GM12875 (cell line): ENCODE measurements around the gene PACRG.

Experiments
- H3K4me3 ChIP-seq: one replicate; pipeline ENCODE4 v1.5.1; 2011; ENCODE audit warnings: low read depth, low read length, control low read depth
- TF ChIP-seq, protein P1 (sequence below): IDR thresholded peaks from 2 replicates; pipeline ENCODE4 v1.5.1; 2011; ENCODE audit warnings: low read depth, mild to moderate bottlenecking, control low read depth, inconsistent platforms, low read length, moderate library complexity, borderline replicate concordance; ENCODE audit not compliant: insufficient read depth

PACRG gene

DNA sequence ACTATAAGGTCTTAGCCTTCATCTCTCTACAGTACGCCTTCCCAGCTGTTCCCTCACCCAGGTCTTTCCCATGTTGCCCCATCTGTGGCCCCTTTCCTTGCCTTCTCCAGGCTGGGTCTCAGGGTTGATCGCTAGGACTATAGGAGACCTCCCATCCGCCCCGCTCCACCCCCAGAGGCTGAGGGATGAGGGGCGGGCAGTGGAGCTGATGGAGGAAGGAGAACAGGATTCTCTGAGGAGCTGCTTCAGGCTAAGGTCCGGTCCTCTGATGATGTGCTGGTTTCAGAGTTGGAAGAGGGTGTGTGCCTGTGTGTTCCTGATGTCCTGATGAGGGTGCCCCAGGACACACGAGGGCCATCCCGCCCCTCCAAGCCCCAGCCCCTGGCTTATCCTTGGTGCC is 531.9 kb downstream of the PACRG start:
- H3K4me3 ChIP-seq: no peak overlapping the region
- TF ChIP-seq, protein P1, sequence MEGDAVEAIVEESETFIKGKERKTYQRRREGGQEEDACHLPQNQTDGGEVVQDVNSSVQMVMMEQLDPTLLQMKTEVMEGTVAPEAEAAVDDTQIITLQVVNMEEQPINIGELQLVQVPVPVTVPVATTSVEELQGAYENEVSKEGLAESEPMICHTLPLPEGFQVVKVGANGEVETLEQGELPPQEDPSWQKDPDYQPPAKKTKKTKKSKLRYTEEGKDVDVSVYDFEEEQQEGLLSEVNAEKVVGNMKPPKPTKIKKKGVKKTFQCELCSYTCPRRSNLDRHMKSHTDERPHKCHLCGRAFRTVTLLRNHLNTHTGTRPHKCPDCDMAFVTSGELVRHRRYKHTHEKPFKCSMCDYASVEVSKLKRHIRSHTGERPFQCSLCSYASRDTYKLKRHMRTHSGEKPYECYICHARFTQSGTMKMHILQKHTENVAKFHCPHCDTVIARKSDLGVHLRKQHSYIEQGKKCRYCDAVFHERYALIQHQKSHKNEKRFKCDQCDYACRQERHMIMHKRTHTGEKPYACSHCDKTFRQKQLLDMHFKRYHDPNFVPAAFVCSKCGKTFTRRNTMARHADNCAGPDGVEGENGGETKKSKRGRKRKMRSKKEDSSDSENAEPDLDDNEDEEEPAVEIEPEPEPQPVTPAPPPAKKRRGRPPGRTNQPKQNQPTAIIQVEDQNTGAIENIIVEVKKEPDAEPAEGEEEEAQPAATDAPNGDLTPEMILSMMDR: no peak

DNA sequence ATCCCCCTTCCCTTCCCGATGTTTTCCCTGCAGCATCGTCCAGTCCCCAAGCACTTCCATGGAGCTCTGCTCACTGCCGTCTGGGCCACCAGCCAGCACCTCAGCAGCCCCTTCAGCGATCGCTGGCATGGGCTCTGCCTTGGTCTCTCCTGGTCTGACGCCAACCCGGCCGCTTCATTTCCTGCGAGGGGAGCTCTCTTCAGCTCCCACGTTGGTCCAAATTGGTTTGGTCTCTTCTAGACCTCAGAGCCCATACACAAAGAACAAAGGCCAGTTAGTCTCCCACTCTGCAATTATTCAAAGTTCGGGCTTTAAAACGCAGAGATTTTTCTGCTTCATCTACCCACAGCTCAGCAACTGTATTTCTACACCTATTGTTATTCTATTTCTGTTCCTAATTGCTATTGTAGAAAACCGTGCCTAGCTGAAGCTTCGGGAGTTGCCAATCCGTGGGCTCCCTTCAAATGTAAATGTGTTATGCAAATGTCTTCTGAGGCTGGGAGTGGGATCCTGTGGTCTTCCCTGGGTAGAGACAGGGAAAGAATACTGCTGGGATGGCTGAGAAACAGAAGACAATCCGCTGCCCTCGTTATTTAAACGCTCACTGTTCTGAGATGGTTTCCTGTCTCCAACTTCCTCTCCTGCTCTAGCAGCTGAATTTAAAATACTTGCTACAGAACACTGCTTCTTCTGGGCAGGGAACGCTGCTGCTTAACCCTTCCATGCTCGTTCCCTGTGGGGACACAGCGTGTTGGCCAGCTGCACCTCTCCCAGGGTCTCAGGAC is 532.5 kb downstream of the PACRG start:
- no peak overlapping the region for H3K4me3 ChIP-seq
- TF ChIP-seq, protein P1: no peak

DNA sequence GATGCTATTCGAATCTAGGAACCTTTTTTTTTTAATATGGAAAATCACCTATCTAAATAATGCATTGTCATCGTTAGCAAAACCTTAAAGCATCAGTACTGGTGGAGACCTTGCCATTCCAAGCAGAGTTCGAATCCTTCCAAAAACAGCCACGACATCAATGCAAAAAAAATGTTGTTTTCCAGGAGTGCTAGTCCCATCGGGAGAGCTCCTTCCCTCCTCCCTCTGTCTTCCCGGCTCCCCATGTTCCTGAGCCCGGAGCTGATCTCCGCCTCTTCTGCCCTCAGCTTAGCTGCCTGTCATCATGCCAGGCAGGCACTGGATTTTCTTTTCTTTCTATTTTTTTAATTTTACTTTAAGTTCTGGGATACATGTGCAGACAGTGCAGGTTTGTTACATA is 533.1 kb downstream of the PACRG start:
- no peak overlapping the region for H3K4me3 ChIP-seq
- TF ChIP-seq, protein P1: no peak

DNA sequence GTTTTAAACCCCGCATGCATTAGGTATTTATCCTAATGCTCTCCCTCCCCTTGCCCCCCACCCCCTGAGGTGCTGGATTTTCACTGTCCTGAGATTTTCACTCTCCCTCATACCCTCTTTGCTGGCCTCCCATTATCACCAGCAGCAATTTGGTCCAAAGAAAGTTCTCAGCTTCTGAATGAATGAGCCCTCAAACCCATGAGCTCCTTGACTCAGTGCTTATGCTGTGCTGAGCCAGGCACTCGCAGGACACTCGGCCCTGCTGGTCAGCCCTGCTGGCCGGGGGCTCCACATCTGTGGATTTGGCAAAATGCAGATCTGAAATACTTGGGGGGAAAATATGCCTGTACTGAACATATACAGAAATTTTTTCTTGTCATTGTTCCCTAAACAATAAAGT is 533.6 kb downstream of the PACRG start:
- TF ChIP-seq, protein P1: no peak
- H3K4me3 ChIP-seq: no peak overlapping the region

DNA sequence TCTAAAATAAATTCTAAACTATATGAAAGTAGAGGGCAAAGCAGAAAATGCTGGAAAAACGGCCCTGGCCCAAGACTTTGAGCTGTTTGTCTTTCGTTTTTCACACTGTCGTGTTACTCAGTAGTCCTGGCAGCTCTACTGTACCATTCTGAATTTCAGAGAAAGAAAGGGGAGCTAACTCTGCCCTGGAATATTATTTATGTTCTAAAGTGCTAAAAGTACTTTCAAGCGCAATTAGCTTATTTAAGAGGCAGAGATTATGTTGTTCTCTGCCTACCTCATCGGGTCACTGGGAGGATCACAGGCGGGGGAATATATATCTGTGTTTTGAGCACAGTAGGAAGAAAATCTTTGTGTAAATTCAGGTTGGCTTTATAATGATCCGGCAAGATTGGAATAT is 534.3 kb downstream of the PACRG start:
- H3K4me3 ChIP-seq: no peak overlapping the region
- TF ChIP-seq, protein P1: no peak

DNA sequence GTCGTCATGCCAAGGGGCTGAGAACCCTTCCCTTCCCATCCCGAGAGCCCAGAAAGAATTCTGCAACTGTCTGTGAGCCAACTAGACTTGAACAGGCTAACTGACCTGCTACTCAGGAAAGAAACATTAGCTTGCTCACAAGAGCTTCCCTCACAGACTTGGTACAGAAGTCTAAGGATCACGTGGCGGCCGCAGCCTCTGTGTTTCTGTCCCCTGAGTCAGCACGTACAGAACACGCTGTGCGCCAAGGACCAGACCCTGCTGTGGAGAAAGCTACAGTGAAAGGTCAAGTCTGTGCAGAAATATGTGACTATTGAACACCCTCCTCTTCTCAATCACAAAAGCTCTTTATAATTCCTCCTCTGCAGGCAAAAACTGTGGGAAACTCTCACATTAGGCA is 535.4 kb downstream of the PACRG start:
- TF ChIP-seq, protein P1: no peak
- H3K4me3 ChIP-seq: no peak overlapping the region

DNA sequence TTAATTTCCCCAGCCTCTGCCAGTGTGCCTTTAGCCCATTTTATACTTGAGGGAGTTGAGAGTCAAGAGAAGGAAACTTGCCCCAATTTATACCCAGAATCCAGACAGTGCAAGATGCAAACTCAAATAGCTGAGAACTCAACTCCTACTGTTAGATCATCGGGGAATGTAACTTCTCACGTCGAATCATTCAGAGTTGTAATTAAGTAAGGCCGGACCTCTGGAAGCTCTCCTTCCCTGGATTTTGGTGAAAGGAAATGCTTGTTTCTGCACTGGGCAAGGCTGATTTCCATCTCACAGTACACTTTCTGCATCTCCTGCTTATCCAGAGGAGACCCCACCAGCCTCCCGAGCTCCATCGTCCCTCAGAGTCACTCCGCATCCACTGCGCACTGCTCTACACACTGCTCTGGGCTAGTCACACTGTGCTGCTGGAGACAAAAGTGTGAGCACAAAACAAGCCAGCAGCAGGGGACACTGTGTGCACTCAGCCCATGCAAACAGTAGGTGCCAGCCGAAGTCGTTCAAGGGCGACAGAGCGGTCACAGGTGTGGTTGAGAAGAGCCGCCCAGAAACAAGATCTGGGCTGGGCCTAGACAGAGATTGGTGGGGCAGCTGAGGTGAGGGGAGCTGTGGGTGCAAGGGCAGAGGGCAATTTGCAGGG is 536.4 kb downstream of the PACRG start:
- no peak overlapping the region for H3K4me3 ChIP-seq
- TF ChIP-seq, protein P1: no peak
